Measurements from ENCODE around the gene IVD.

GRCh38 chr15:40443846-40444245 is 38.3 kb downstream of the IVD start:
- no peak for TF ChIP-seq SETDB1 (IDR thresholded peaks at IDR 0.05; ENCODE audit: low read length)
- no peak for TF ChIP-seq E2F4 (CRISPR knock-in tag; IDR thresholded peaks at IDR 0.05; ENCODE audit: low read depth)
- no peak for TF ChIP-seq ZBTB33 (CRISPR knock-in tag; IDR thresholded peaks at IDR 0.05)
- TF ChIP-seq ZNF384 (IDR thresholded peaks at IDR 0.05; ENCODE audit: low read depth, low read length) = no peak
- no peak for TF ChIP-seq HMGXB4 (CRISPR knock-in tag; IDR thresholded peaks at IDR 0.05)
- TF ChIP-seq KDM5B (IDR thresholded peaks at IDR 0.05; ENCODE audit: insufficient replicate concordance, low read depth, low read length) = no peak
- TF ChIP-seq FOXM1 (IDR thresholded peaks at IDR 0.05; ENCODE audit: low read depth) = no peak
- TF ChIP-seq FOXM1 (CRISPR knock-in tag; IDR thresholded peaks at IDR 0.05; ENCODE audit: low read depth) = no peak
- no peak for TF ChIP-seq ELF2 (CRISPR knock-in tag; IDR thresholded peaks at IDR 0.05)
- no peak for TF ChIP-seq POLR3A (IDR thresholded peaks at IDR 0.05; ENCODE audit: borderline replicate concordance, extremely low read depth, insufficient read depth, insufficient read length)
- no peak for TF ChIP-seq POLR2A (conservative IDR thresholded peaks at IDR 0.05)
- no peak for TF ChIP-seq CTCF (IDR thresholded peaks at IDR 0.05 in 2 of 3, conservative IDR thresholded peaks at IDR 0.05 in 1 of 3; ENCODE audit: insufficient read depth in 2 of 3, low read depth in 1 of 3, low read length in 3 of 3)
